ENCODE results near the gene TMEM141.
A peak's percentile ranks its signal among the peaks of the same experiment; 100 is the strongest.

- TF ChIP-seq POLR2A (IDR thresholded peaks at IDR 0.05), result no peak
- peak; percentile 70 to 89 for TF ChIP-seq CTCF (IDR thresholded peaks at IDR 0.05)
- no peak for TF ChIP-seq EP300 (IDR thresholded peaks at IDR 0.05)
Measured at GRCh38 chr9:136787690-136788400, 3.3 kb upstream of the TMEM141 start.

All from suprapubic skin (tissue), 3 donors.